GM21717 (cell line): ENCODE measurements around the gene BRI3BP.
"Not testable (repeated sequence)": the region's sequence is repeated elsewhere in the genome, so short reads cannot be mapped to it uniquely, and the experiment has no call there.

Experiments
- ATAC-seq: cut with Tn5 transposase; IDR thresholded peaks from one replicate; pipeline ENCODE4 v1.9.1; 2021; ENCODE audit warnings: mild to moderate bottlenecking, moderate library complexity; ENCODE audit not compliant: unreplicated experiment

Gene BRI3BP

GRCh38 chr12:124971603-124972002, 21.8 kb upstream of the BRI3BP start:
- no peak for ATAC-seq

- ATAC-seq = no peak
These were observed 21.2 kb upstream of the BRI3BP start for GRCh38 chr12:124972211-124972610.

GRCh38 chr12:124975276-124975675, 18.2 kb upstream of the BRI3BP start:
- ATAC-seq = no peak

GRCh38 chr12:124976999-124977398, 16.4 kb upstream of the BRI3BP start:
- ATAC-seq = no peak

- no peak for ATAC-seq
These were observed 13.9 kb upstream of the BRI3BP start for GRCh38 chr12:124979568-124979967.

GRCh38 chr12:124980098-124980892, 13.2 kb upstream of the BRI3BP start:
- no peak for ATAC-seq

GRCh38 chr12:124986876-124987275, 6.6 kb upstream of the BRI3BP start:
- not testable (repeated sequence) for ATAC-seq

- ATAC-seq = peak; percentile 29
These were observed 395 bp upstream of the BRI3BP start for GRCh38 chr12:124992874-124993625.

GRCh38 chr12:124994437-124994975, 1.1 kb downstream of the BRI3BP start:
- peak; percentile 29 for ATAC-seq

- ATAC-seq = no peak
These were observed 1.9 kb downstream of the BRI3BP start for GRCh38 chr12:124995200-124995961.

GRCh38 chr12:124998705-124999104, 5.3 kb downstream of the BRI3BP start:
- ATAC-seq = no peak

- ATAC-seq = no peak
These were observed 8.2 kb downstream of the BRI3BP start for GRCh38 chr12:125001636-125002035.

- no peak for ATAC-seq
These were observed 9.6 kb downstream of the BRI3BP start for GRCh38 chr12:125003021-125003420.

- no peak for ATAC-seq
These were observed 11.2 kb downstream of the BRI3BP start for GRCh38 chr12:125004621-125005020.

- ATAC-seq = no peak
These were observed 12.2 kb downstream of the BRI3BP start for GRCh38 chr12:125005652-125006051.

- no peak for ATAC-seq
These were observed 12.9 kb downstream of the BRI3BP start for GRCh38 chr12:125006365-125006764.

GRCh38 chr12:125013816-125014442, 20.5 kb downstream of the BRI3BP start:
- no peak for ATAC-seq

GRCh38 chr12:125014526-125014925, 21.1 kb downstream of the BRI3BP start:
- ATAC-seq = no peak

GRCh38 chr12:125015680-125016310, 22.4 kb downstream of the BRI3BP start:
- ATAC-seq = no peak

GRCh38 chr12:125017801-125018200, 24.4 kb downstream of the BRI3BP start:
- no peak for ATAC-seq
